A549 (cell line): ENCODE data around the gene CEP78. TPM values are rescaled to one million over a fixed set of nuclear protein-coding genes. Genes with fewer than 3 reads are reported as not detected.

Experiments used
- ATAC-seq, 2 experiments: fragments of 200-7000 bp in 1 of 2; fragments of >200 bp in 1 of 2; cut with Nextera tagmentation in 1 of 2; cut with Tn5 transposase in 1 of 2; 3 replicates each; pipeline versions ENCODE4 v1.8.0 to v1.9.1; 2018 to 2020; ENCODE audit warnings: mild to moderate bottlenecking in 1 of 2, moderate library complexity in 1 of 2
- CTCF ChIA-PET: fragments of 300-600 bp; sonication (Branson Sonifier 250); formaldehyde crosslinking; extraction: SDS; loops from one replicate; lab custom pipeline; 2021; ENCODE audit warnings: antibody characterized with exemption, inconsistent platforms; lab: Yijun Ruan, JAX
- POLR2A ChIA-PET: fragments of 350-600 bp; formaldehyde crosslinking; extraction: SDS; loops from one replicate; lab custom pipeline; 2021; ENCODE audit warnings: antibody characterized with exemption, inconsistent platforms; lab: Yijun Ruan, JAX
- DNase-seq, 2 experiments: peaks; one replicate each; pipeline versions ENCODE4 v3.0.0 to v3.0.0-alpha.2; 2011 to 2016; ENCODE audit warnings: low read depth in 1 of 2, low spot score in 1 of 2
- FAIRE-seq: peaks from 2 replicates; lab custom pipeline; 2011; peaks lifted over from hg19 to GRCh38; lab: Jason Lieb, UNC
- H3K27ac ChIP-seq, 2 experiments: fragments of >200 bp; sonication (Bioruptor Twin); formaldehyde crosslinking; 3 replicates each; pipeline ENCODE4 v1.5.1; 2016 to 2017
- H3K4me1 ChIP-seq: fragments of >200 bp; sonication (Bioruptor Twin); formaldehyde crosslinking; 3 replicates; pipeline ENCODE4 v1.6.1; 2016
- H3K4me2 ChIP-seq: fragments of >200 bp; sonication (Bioruptor Twin); formaldehyde crosslinking; 3 replicates; pipeline ENCODE4 v1.6.1; 2016
- H3K4me3 ChIP-seq: fragments of >200 bp; sonication (Bioruptor Twin); formaldehyde crosslinking; 3 replicates; pipeline ENCODE4 v1.5.1; 2016
- H3K9me3 ChIP-seq: fragments of >200 bp; sonication (Bioruptor Twin); formaldehyde crosslinking; 3 replicates; pipeline ENCODE4 v1.6.1; 2016
- BHLHE40 ChIP-seq: IDR thresholded peaks from 2 replicates; pipeline ENCODE4 v1.6.1; 2012; ENCODE audit warnings: low read depth, low read length, inconsistent platforms
- CBX2 ChIP-seq: fragments of 200-600 bp; sonication (generic); IDR thresholded peaks from 2 replicates; pipeline ENCODE4 v1.6.1; 2016; ENCODE audit warnings: low read depth, mild to moderate bottlenecking, borderline replicate concordance
- CBX8 ChIP-seq: fragments of 200-600 bp; sonication (generic); IDR thresholded peaks from 2 replicates; pipeline ENCODE4 v1.6.1; 2016
- FOSL2 ChIP-seq, 2 experiments: fragments of 450-650 bp in 1 of 2; fragments of >200 bp in 1 of 2; sonication (Bioruptor Twin) in 1 of 2; formaldehyde crosslinking; IDR thresholded peaks; 2 replicates each; pipeline versions ENCODE4 v1.5.0 to v1.6.1; 2016 to 2020; ENCODE audit warnings: mild to moderate bottlenecking in 1 of 2, moderate library complexity in 1 of 2
- HOXA7 ChIP-seq: fragments of 250-450 bp; sonication (Bioruptor Pico); IDR thresholded peaks from 2 replicates; pipeline ENCODE4 v1.5.0; 2020; ENCODE audit warnings: mild to moderate bottlenecking, moderate library complexity
- JUN ChIP-seq, 2 experiments: fragments of >200 bp; sonication (Bioruptor Twin); formaldehyde crosslinking; IDR thresholded peaks; 2 replicates in 1 of 2; 3 replicates in 1 of 2; pipeline ENCODE4 v1.6.1; 2016 to 2017
- MAFK ChIP-seq: fragments of 450-650 bp; IDR thresholded peaks from 2 replicates; pipeline ENCODE4 v1.6.1; 2014; ENCODE audit not compliant: partially characterized antibody
- MAZ ChIP-seq: fragments of 150-350 bp; IDR thresholded peaks from 2 replicates; pipeline ENCODE4 v1.6.1; 2014; ENCODE audit warnings: antibody characterized with exemption, low read depth, low read length, borderline replicate concordance
- POLR2AphosphoS2 ChIP-seq: conservative IDR thresholded peaks from 2 replicates; pipeline ENCODE4 v1.6.1; 2012; ENCODE audit warnings: low read length, improper control_type of control experiment, inconsistent platforms
- RCOR1 ChIP-seq: fragments of 150-350 bp; IDR thresholded peaks from 2 replicates; pipeline ENCODE4 v1.6.1; 2014; ENCODE audit warnings: antibody characterized with exemption, low read length, low read depth
- RFX5 ChIP-seq: fragments of 450-650 bp; IDR thresholded peaks from 2 replicates; pipeline ENCODE4 v1.7.1; 2014; ENCODE audit warnings: antibody characterized with exemption, mild to moderate bottlenecking, moderate library complexity
- SREBF2 ChIP-seq: fragments of 450-650 bp; IDR thresholded peaks from 2 replicates; pipeline ENCODE4 v1.6.1; 2014; ENCODE audit warnings: mild to moderate bottlenecking, moderate library complexity
- TFCP2L1 ChIP-seq: fragments of 250-450 bp; sonication (Bioruptor Pico); IDR thresholded peaks from 2 replicates; pipeline ENCODE4 v1.5.0; 2021; ENCODE audit warnings: mild to moderate bottlenecking
- TP53 ChIP-seq: fragments of 250-450 bp; sonication (Bioruptor Pico); IDR thresholded peaks from 2 replicates; pipeline ENCODE4 v1.5.0; 2021; ENCODE audit warnings: mild to moderate bottlenecking, moderate library complexity
- ZFP36 ChIP-seq: fragments of 450-650 bp; IDR thresholded peaks from 2 replicates; pipeline ENCODE4 v1.6.1; 2014; ENCODE audit warnings: borderline replicate concordance; ENCODE audit not compliant: partially characterized antibody
- ZNF302 ChIP-seq: fragments of 250-450 bp; sonication (Bioruptor Pico); IDR thresholded peaks from 2 replicates; pipeline ENCODE4 v1.9.0; 2021; ENCODE audit warnings: inconsistent platforms, mild to moderate bottlenecking, moderate library complexity
- WGBS: methylation state at CpG from one replicate; pipeline ENCODE4 v1.1.6; 2017; ENCODE audit errors: missing lambda C conversion rate; 5-methylcytosine and 5-hydroxymethylcytosine counted together
- polyA plus RNA-seq, 4 experiments: library from polyadenylated mRNA; depleted of rRNA in 3 of 4; stranded (reverse); fragments of >200 nt; fragmentation: RNase III in 1 of 4; extraction: RNeasy Plus Mini Kit Qiagen cat#74134 plus additional on column Dnase treatment in 1 of 4; gene quantifications; 2 replicates in 3 of 4; 3 replicates in 1 of 4; pipeline ENCODE4 v1.2.3, GENCODE V29; 2011 to 2017
- TF ChIP-seq, protein P1 (sequence below): IDR thresholded peaks from 2 replicates; pipeline ENCODE4 v1.6.1; 2012
- TF ChIP-seq, protein P2 (sequence below): IDR thresholded peaks from 2 replicates; pipeline ENCODE4 v1.6.1; 2012; ENCODE audit warnings: low read depth, borderline replicate concordance
- TF ChIP-seq, protein P3 (sequence below): fragments of 450-650 bp; IDR thresholded peaks from 2 replicates; pipeline ENCODE4 v1.6.1; 2014; ENCODE audit warnings: antibody characterized with exemption
- TF ChIP-seq, protein P4 (sequence below): fragments of 250-450 bp; sonication (Bioruptor Pico); IDR thresholded peaks from 2 replicates; pipeline ENCODE4 v1.5.0; 2021; ENCODE audit warnings: mild to moderate bottlenecking, moderate library complexity, borderline replicate concordance
- TF ChIP-seq, protein P5 (sequence below): fragments of 250-450 bp; sonication (Bioruptor Pico); IDR thresholded peaks from 2 replicates; pipeline ENCODE4 v1.5.0; 2020; ENCODE audit warnings: low read depth, mild to moderate bottlenecking, moderate library complexity

CEP78 gene
- polyA plus RNA-seq, 2 of the 4 experiments (the other 2 are of a cell fraction): 16.5 to 28.9 TPM

DNA sequence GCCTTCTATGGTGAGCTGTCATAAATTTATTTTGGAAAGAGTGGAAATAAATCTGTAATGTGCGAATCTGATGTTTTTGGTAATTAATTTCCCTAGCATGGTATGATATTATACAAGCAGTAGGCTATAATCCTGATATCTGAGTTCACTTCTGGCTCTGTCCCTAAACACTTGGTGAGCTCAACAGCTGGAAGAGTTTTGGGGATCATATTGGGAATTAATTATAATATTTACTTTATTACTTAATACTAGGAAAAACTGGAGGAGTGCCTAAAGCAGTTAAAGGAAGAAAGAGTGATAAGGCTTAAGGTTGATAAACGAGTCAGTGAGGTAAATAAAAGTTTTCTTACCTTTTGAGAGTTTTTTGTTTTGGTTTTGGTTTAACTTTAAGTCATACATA lies 26.8 kb downstream of the CEP78 start:
- DNase-seq: no peak
- CTCF ChIA-PET: interaction anchor here (1.3 kb wide), 1 partner anchor 33 kb away, joined by 4 read pairs; no protein-coding TSS in a partner anchor
- WGBS: 75% methylated on average over 2 of the region's 2 CpGs
- POLR2A ChIA-PET: interaction anchor here (1.0 kb wide), 1 partner anchor 34 kb away, joined by 4 read pairs; the partner anchor contains the start of gene PSAT1
- Histone ChIP-seq H3K4me1 (no peaks in the 10 kb centered on the region), H3K4me2 (no peak overlapping the region), H3K4me3 (no peak overlapping the region), H3K9me3 (no peaks in the 10 kb centered on the region), H3K27ac (no peak overlapping the region)
- no peak for FAIRE-seq
- no peak for ATAC-seq
- TF ChIP-seq ZNF302 (CRISPR knock-in tag) (no peak), MAZ (no peak), JUN (IDR thresholded peaks at IDR 0.05) (no peak), HOXA7 (CRISPR knock-in tag) (no peak), RFX5 (no peak), TP53 (no peak), BHLHE40 (no peak), TFCP2L1 (CRISPR knock-in tag) (no peak), ZFP36 (no peak), FOSL2 (IDR thresholded peaks at IDR 0.05) (no peak), FOSL2 (CRISPR knock-in tag; IDR thresholded peaks at IDR 0.05) (no peak), CBX2 (no peak), RCOR1 (no peak), CBX8 (no peak)
- TF ChIP-seq, protein P1, sequence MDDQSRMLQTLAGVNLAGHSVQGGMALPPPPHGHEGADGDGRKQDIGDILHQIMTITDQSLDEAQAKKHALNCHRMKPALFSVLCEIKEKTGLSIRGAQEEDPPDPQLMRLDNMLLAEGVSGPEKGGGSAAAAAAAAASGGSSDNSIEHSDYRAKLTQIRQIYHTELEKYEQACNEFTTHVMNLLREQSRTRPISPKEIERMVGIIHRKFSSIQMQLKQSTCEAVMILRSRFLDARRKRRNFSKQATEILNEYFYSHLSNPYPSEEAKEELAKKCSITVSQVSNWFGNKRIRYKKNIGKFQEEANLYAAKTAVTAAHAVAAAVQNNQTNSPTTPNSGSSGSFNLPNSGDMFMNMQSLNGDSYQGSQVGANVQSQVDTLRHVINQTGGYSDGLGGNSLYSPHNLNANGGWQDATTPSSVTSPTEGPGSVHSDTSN: no peak
- TF ChIP-seq, protein P2, sequence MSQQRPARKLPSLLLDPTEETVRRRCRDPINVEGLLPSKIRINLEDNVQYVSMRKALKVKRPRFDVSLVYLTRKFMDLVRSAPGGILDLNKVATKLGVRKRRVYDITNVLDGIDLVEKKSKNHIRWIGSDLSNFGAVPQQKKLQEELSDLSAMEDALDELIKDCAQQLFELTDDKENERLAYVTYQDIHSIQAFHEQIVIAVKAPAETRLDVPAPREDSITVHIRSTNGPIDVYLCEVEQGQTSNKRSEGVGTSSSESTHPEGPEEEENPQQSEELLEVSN: no peak
- TF ChIP-seq, protein P3, sequence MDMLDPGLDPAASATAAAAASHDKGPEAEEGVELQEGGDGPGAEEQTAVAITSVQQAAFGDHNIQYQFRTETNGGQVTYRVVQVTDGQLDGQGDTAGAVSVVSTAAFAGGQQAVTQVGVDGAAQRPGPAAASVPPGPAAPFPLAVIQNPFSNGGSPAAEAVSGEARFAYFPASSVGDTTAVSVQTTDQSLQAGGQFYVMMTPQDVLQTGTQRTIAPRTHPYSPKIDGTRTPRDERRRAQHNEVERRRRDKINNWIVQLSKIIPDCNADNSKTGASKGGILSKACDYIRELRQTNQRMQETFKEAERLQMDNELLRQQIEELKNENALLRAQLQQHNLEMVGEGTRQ: no peak
- TF ChIP-seq, protein P4, sequence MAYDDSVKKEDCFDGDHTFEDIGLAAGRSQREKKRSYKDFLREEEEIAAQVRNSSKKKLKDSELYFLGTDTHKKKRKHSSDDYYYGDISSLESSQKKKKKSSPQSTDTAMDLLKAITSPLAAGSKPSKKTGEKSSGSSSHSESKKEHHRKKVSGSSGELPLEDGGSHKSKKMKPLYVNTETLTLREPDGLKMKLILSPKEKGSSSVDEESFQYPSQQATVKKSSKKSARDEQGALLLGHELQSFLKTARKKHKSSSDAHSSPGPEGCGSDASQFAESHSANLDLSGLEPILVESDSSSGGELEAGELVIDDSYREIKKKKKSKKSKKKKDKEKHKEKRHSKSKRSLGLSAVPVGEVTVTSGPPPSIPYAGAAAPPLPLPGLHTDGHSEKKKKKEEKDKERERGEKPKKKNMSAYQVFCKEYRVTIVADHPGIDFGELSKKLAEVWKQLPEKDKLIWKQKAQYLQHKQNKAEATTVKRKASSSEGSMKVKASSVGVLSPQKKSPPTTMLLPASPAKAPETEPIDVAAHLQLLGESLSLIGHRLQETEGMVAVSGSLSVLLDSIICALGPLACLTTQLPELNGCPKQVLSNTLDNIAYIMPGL (CRISPR knock-in tag): no peak

DNA sequence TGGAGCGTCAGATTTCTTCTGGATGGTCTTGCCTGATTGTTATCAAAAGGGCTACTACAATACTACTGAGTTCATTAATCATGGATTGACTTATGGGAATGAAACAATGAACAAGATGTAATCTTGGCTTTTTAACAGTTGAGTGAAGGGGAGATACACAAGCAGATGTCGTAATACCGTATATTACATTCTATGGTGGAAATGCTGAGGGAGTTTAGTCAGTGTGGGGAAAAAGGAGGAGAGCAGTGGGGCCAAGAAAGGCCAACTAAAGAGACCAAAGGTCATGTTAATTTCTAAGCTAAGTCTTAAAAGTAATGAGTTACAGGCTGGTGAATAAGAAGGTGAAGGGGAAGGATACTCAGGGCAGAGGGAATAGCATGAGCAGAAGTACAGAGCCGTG lies 32.0 kb downstream of the CEP78 start:
- Histone ChIP-seq H3K4me1 (no peaks in the 10 kb centered on the region), H3K9me3 (no peaks in the 10 kb centered on the region), H3K4me3 (no peak overlapping the region), H3K4me2 (no peak overlapping the region)
- ATAC-seq (no peak), FAIRE-seq (no peak)
- WGBS: 95% methylated on average over 4 of the region's 4 CpGs
- no peak for TF ChIP-seq MAFK
- no peak for TF ChIP-seq SREBF2
- TF ChIP-seq ZNF302 (CRISPR knock-in tag): no peak
- TF ChIP-seq RCOR1: no peak
- TF ChIP-seq BHLHE40: no peak
- no peak for TF ChIP-seq POLR2AphosphoS2
- TF ChIP-seq, all 56 proteins: peak for 0
- ChIA-PET CTCF (interaction anchor here (0.9 to 1.1 kb wide), 3 partner anchors 10 to 102 kb away, joined by 3 to 6 read pairs (median 4); no protein-coding TSS in a partner anchor), POLR2A (no interaction called here)
- no peak for DNase-seq
- H3K27ac ChIP-seq: no peak overlapping the region

DNA sequence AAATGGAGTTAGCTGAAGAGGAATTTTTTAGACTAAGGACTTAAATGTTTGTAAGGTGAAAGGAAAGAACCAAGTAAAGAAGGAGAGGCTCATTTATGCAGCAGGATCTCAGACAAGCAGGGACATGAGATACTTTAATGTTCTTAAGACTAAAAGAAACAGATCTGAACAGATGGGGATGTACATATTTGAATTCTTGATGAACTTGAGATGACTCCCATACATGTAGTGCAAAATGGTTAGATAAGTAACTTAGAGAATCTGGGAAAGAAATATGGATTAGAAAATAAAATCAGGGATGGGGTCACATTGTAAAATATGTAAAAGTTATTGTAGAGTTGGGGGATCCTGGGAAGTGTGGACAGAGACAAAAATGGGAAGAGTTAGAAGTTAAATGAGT lies 33.9 kb downstream of the CEP78 start:
- CTCF ChIA-PET: no interaction called here
- POLR2A ChIA-PET: no interaction called here
- no peaks in the 10 kb centered on the region for H3K4me1 ChIP-seq

More for the DNA sequence above, 33.9 kb downstream of the CEP78 start:
- FAIRE-seq (no peak), DNase-seq (no peak), ATAC-seq (no peak)
- TF ChIP-seq, protein P5, sequence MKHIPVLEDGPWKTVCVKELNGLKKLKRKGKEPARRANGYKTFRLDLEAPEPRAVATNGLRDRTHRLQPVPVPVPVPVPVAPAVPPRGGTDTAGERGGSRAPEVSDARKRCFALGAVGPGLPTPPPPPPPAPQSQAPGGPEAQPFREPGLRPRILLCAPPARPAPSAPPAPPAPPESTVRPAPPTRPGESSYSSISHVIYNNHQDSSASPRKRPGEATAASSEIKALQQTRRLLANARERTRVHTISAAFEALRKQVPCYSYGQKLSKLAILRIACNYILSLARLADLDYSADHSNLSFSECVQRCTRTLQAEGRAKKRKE (CRISPR knock-in tag): no peak
- Histone ChIP-seq H3K4me2 (no peak overlapping the region), H3K27ac (no peak overlapping the region), H3K9me3 (no peaks in the 10 kb centered on the region), H3K4me3 (no peak overlapping the region)
